Type B pancreatic cell (in vitro differentiated cells): ENCODE results near the gene FGD6. TPM values are rescaled to one million over a fixed set of nuclear protein-coding genes. Genes with fewer than 3 reads are reported as not detected.
"Not testable (repeated sequence)": the region's sequence is repeated elsewhere in the genome, so short reads cannot be mapped to it uniquely, and the experiment has no call there.

Experiments
- DNase-seq: peaks from one replicate; pipeline ENCODE4 v3.0.0; 2021; ENCODE audit warnings: mixed read lengths; ENCODE audit not compliant: unreplicated experiment; ENCODE audit errors: extremely low spot score
- H3K27ac Mint-ChIP-seq: 2 replicates; pipeline ENCODE4 v1.8.0; 2021; ENCODE audit warnings: mild to moderate bottlenecking, mixed read lengths
- H3K27me3 Mint-ChIP-seq: 2 replicates; pipeline ENCODE4 v1.8.0; 2021; ENCODE audit warnings: mixed read lengths
- H3K36me3 Mint-ChIP-seq: 2 replicates; pipeline ENCODE4 v1.8.0; 2021; ENCODE audit warnings: mixed read lengths
- H3K4me1 Mint-ChIP-seq: one replicate; pipeline ENCODE4 v1.8.0; 2021; ENCODE audit warnings: mixed read lengths; ENCODE audit not compliant: unreplicated experiment
- H3K4me3 Mint-ChIP-seq: 2 replicates; pipeline ENCODE4 v1.8.0; 2021; ENCODE audit warnings: mild to moderate bottlenecking, mixed read lengths
- H3K9me3 Mint-ChIP-seq: 2 replicates; pipeline ENCODE4 v1.8.0; 2021; ENCODE audit warnings: mixed read lengths
- CTCF ChIP-seq: fragments of 200-600 bp; sonication (generic); conservative IDR thresholded peaks from 2 replicates; pipeline ENCODE4 v1.5.0; 2021; ENCODE audit warnings: antibody characterized with exemption, mild to moderate bottlenecking
- total RNA-seq: library from RNA; stranded (reverse); gene quantifications from 2 replicates; pipeline ENCODE4 v1.2.1, GENCODE V29; 2021; ENCODE audit warnings: low replicate concordance

Gene FGD6
- total RNA-seq, 1 donor from 2014 or later: 27.5 TPM

GRCh38 chr12:95096852-95097251, 120.4 kb downstream of the FGD6 start:
- H3K4me1 Mint-ChIP-seq: peaks cover 21% of the 10 kb centered on the region
- no peak overlapping the region for H3K27ac Mint-ChIP-seq
- no peak for TF ChIP-seq CTCF
- H3K36me3 Mint-ChIP-seq: peaks cover 32% of the 10 kb centered on the region
- H3K9me3 Mint-ChIP-seq: no peaks in the 10 kb centered on the region
- no peak overlapping the region for H3K4me3 Mint-ChIP-seq
- no peak for DNase-seq
- H3K27me3 Mint-ChIP-seq: no peaks in the 10 kb centered on the region

GRCh38 chr12:95096378-95096777, 120.9 kb downstream of the FGD6 start:
- peaks cover 32% of the 10 kb centered on the region for H3K36me3 Mint-ChIP-seq
- no peak for DNase-seq
- H3K4me1 Mint-ChIP-seq: peaks cover 21% of the 10 kb centered on the region
- H3K27me3 Mint-ChIP-seq: no peaks in the 10 kb centered on the region
- H3K4me3 Mint-ChIP-seq: no peak overlapping the region
- TF ChIP-seq CTCF: no peak
- H3K9me3 Mint-ChIP-seq: no peaks in the 10 kb centered on the region
- no peak overlapping the region for H3K27ac Mint-ChIP-seq

- DNase-seq, H3K27ac Mint-ChIP-seq, H3K9me3 Mint-ChIP-seq, H3K27me3 Mint-ChIP-seq, H3K4me3 Mint-ChIP-seq: not testable (repeated sequence)
- H3K4me1 Mint-ChIP-seq: peaks cover 21% of the 10 kb centered on the region
- H3K36me3 Mint-ChIP-seq: peaks cover 32% of the 10 kb centered on the region
Observed at GRCh38 chr12:95095866-95096265, 121.4 kb downstream of the FGD6 start.

- Mint-ChIP-seq H3K9me3 (no peaks in the 10 kb centered on the region), H3K27ac (no peak overlapping the region), H3K36me3 (peaks cover 38% of the 10 kb centered on the region), H3K4me1 (peaks cover 7% of the 10 kb centered on the region), H3K27me3 (no peaks in the 10 kb centered on the region), H3K4me3 (no peak overlapping the region)
- no peak for TF ChIP-seq CTCF
- no peak for DNase-seq
Observed at GRCh38 chr12:95089462-95089861, 127.8 kb downstream of the FGD6 start.

GRCh38 chr12:95088379-95088778, 128.9 kb downstream of the FGD6 start:
- H3K9me3 Mint-ChIP-seq: no peaks in the 10 kb centered on the region
- H3K27ac Mint-ChIP-seq: no peak overlapping the region
- H3K4me3 Mint-ChIP-seq: no peak overlapping the region

GRCh38 chr12:95085612-95086011, 131.7 kb downstream of the FGD6 start:
- Mint-ChIP-seq H3K27ac (no peak overlapping the region), H3K4me1 (peaks cover 18% of the 10 kb centered on the region), H3K27me3 (no peaks in the 10 kb centered on the region), H3K4me3 (no peak overlapping the region), H3K9me3 (no peaks in the 10 kb centered on the region), H3K36me3 (peaks cover 25% of the 10 kb centered on the region)
- no peak for DNase-seq
- TF ChIP-seq CTCF: no peak

More at GRCh38 chr12:95088379-95088778, 128.9 kb downstream of the FGD6 start:
- Mint-ChIP-seq H3K27me3 (no peaks in the 10 kb centered on the region), H3K36me3 (peaks cover 34% of the 10 kb centered on the region), H3K4me1 (peaks cover 14% of the 10 kb centered on the region)
- no peak for TF ChIP-seq CTCF
- no peak for DNase-seq
